Measurements from ENCODE around the gene SYT17. TPM values are rescaled to one million over a fixed set of nuclear protein-coding genes. Genes with fewer than 3 reads are reported as not detected.
A peak's percentile ranks its signal among the peaks of the same experiment; 100 is the strongest.

SYT17 gene
- total and polyA plus RNA-seq, 8 donors: 2.0 to 11.4 (median 2.7) TPM

DNA sequence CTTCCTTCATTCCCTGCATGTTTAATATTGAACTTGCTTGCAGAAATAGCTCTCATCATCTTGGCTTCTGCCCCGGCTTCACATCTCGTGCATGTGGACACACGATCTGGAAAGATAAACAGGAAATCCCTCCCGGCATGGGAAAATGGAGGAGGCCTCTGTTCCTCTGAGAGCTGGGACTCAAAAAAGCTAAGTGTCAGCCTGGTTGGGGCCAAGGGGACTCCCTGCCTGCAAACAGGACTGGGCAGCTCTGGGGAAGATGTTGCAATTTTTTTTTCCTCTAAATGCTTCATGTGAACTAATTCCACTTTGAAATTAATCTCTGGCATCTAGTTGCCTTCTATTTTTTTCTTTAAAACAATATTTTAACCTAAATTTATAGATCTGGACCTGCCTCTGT, 29.4 kb upstream of the SYT17 start:
- Histone ChIP-seq H3K27me3 (no peaks in the 10 kb centered on the region), H3K9me3 (no peaks in the 10 kb centered on the region), H3K36me3 (no peaks in the 10 kb centered on the region), H3K27ac (no peak overlapping the region), H3K4me1 (no peaks in the 10 kb centered on the region), H3K4me3 (no peak overlapping the region)
- FAIRE-seq (no peak), ATAC-seq (peak in 3 of 4 donors; percentile 68 to 87 (median 70)), DNase-seq (peak in 1 of 6 donors; percentile 36)
- 15 to 17% methylated on average over 4 of the region's 4 CpGs for WGBS, 2 donors
- intact Hi-C loops (cut with DNase I): no loop called here
- TF ChIP-seq, protein P1, sequence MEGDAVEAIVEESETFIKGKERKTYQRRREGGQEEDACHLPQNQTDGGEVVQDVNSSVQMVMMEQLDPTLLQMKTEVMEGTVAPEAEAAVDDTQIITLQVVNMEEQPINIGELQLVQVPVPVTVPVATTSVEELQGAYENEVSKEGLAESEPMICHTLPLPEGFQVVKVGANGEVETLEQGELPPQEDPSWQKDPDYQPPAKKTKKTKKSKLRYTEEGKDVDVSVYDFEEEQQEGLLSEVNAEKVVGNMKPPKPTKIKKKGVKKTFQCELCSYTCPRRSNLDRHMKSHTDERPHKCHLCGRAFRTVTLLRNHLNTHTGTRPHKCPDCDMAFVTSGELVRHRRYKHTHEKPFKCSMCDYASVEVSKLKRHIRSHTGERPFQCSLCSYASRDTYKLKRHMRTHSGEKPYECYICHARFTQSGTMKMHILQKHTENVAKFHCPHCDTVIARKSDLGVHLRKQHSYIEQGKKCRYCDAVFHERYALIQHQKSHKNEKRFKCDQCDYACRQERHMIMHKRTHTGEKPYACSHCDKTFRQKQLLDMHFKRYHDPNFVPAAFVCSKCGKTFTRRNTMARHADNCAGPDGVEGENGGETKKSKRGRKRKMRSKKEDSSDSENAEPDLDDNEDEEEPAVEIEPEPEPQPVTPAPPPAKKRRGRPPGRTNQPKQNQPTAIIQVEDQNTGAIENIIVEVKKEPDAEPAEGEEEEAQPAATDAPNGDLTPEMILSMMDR (IDR thresholded peaks at IDR 0.05): no peak

DNA sequence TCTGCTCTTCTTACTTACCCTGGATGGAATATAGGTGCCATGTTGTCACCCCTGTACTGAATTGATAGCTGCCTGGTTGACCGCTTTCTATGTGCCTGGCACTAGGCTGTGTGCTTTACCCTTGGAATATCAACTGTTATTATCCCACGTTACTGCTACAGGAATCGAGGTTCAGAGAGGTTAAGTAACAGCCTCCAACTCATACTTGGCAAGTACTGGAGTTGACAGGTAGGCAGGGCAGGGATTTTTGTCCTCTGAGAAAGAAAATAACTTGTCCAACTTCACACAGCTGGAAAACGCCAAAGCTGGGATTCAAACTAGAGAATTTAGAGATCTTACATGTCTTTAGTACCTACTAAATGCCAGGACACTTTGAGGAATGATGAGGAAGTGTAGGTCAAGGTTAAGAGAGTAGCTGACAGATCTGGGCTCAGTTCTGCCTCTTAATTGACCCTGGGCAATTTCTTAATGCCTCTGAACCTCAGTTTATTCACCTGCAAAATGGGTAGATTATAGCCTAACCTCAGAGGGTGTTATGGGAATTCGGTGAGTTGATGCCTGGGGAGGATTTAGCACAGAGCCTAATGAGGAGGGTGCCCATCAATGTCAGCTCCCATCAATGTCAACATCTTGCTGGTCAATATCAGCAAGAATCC, 28.5 kb upstream of the SYT17 start:
- no peak for ATAC-seq
- no peaks in the 10 kb centered on the region for H3K4me1 ChIP-seq
- intact Hi-C loops (cut with DNase I): no loop called here
- DNase-seq: no peak
- no peak overlapping the region for H3K4me3 ChIP-seq
- H3K9me3 ChIP-seq: no peaks in the 10 kb centered on the region
- 64 to 74% methylated on average over 5 of the region's 5 CpGs for WGBS, 2 donors
- TF ChIP-seq, protein P1 (IDR thresholded peaks at IDR 0.05): no peak
- no peak for FAIRE-seq
- H3K36me3 ChIP-seq: no peaks in the 10 kb centered on the region
- no peaks in the 10 kb centered on the region for H3K27me3 ChIP-seq
- H3K27ac ChIP-seq: no peak overlapping the region

DNA sequence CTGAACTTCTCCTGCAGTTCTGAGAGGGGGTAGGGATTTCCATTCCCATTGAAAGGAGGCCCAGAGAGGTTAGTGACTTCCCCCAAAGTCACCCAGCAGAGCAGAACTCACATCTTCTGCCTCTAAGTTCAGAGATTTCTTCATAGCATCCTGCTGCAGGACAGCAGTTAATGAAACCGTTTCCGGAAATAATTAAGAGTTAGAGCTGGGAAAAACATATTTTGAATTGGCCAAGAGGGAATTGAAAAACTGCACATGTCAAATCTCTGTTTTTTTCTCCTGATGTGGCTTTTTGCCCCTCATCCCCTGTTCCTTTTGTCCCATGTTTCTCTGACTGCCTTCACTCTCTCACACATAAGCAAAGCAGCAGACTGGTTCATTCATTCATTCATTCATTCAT, 27.6 kb upstream of the SYT17 start:
- Histone ChIP-seq H3K4me1 (no peaks in the 10 kb centered on the region), H3K27ac (no peak overlapping the region), H3K36me3 (no peaks in the 10 kb centered on the region), H3K4me3 (no peak overlapping the region), H3K27me3 (no peaks in the 10 kb centered on the region), H3K9me3 (no peaks in the 10 kb centered on the region)
- DNase-seq (no peak), FAIRE-seq (no peak), ATAC-seq (no peak)
- TF ChIP-seq, protein P1 (IDR thresholded peaks at IDR 0.05): no peak
- WGBS, 2 donors: 61 to 82% methylated on average over 2 of the region's 2 CpGs
- intact Hi-C loops (cut with DNase I): no loop called here

DNA sequence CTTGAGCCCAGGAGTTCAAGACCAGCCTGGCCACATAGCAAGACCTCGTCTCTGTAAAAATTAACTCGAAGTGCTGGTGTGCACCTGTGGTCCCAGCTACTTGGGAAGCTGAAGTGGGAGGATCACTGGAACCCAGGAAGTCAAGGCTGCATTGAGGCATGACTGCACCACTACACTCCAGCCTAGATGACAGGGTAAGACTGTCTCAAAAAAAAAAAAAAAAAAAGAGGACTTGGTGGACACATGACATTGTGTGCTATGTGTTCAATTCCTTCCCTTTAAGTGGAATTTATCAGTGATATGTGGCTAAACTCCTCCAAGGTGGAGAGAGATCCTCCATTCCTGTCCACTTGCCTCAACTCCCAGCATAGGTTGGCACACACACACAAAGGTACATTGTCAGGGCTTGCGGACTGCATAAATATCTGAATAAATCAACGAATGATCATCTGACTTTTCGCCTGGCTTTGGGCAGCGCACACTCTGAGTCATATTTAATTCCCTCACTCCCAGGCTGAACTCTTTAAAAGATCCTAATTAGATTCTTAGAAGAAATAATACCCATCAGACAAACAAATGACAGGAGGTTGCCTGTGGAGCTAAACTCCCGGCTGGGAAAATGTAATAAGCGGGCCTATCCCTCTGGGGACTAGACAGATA, 25.0 kb upstream of the SYT17 start:
- no peaks in the 10 kb centered on the region for H3K4me1 ChIP-seq
- WGBS, 2 donors: 83 to 87% methylated on average over 8 of the region's 8 CpGs
- intact Hi-C loops (cut with DNase I): no loop called here
- H3K36me3 ChIP-seq: no peaks in the 10 kb centered on the region
- ATAC-seq (no peak), FAIRE-seq (no peak), DNase-seq (no peak)
- H3K27ac ChIP-seq: no peak overlapping the region
- TF ChIP-seq, protein P1 (IDR thresholded peaks at IDR 0.05): no peak
- no peak overlapping the region for H3K4me3 ChIP-seq
- H3K9me3 ChIP-seq: no peaks in the 10 kb centered on the region
- no peaks in the 10 kb centered on the region for H3K27me3 ChIP-seq

DNA sequence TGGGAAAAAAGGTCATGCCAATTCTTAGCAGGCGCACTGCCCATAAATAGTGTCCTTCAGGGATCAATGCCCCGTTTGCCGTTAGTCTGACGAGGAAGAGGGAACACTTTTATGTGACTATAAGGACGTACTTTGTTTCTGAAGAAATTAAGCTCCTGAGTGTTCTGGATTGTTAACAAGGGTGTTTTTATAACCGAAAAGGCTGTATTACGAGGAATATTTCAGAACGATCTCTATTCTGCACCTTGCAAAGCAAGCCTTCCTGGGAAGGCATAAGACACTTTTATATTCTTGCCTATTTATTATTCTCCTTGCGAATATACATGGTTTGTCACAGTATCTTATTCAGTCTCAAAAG, 24.5 kb upstream of the SYT17 start:
- ATAC-seq (no peak), DNase-seq (no peak), FAIRE-seq (no peak)
- H3K36me3 ChIP-seq: no peaks in the 10 kb centered on the region
- H3K9me3 ChIP-seq: no peaks in the 10 kb centered on the region
- intact Hi-C loops (cut with DNase I): no loop called here
- H3K4me3 ChIP-seq: no peak overlapping the region
- WGBS, 2 donors: 73 to 83% methylated on average over 9 of the region's 9 CpGs
- TF ChIP-seq, protein P1 (IDR thresholded peaks at IDR 0.05): no peak
- no peaks in the 10 kb centered on the region for H3K4me1 ChIP-seq
- H3K27ac ChIP-seq: no peak overlapping the region
- H3K27me3 ChIP-seq: no peaks in the 10 kb centered on the region

Measured in pancreas (tissue), 10 donors.